NCI-H187 treated with DMSO at 0.1 percent for 48 hours (cell line): Measurements from ENCODE around the gene PITX2.
"Not testable (repeated sequence)": the region's sequence is repeated elsewhere in the genome, so short reads cannot be mapped to it uniquely, and the experiment has no call there.

ENCODE experiments used
- DNase-seq: peaks from one replicate; lab custom pipeline; 2025; lab: John Stamatoyannopoulos, UW

Gene PITX2

GRCh38 chr4:110610940-110611831, 11.7 kb downstream of the PITX2 start:
- DNase-seq: no peak

DNA sequence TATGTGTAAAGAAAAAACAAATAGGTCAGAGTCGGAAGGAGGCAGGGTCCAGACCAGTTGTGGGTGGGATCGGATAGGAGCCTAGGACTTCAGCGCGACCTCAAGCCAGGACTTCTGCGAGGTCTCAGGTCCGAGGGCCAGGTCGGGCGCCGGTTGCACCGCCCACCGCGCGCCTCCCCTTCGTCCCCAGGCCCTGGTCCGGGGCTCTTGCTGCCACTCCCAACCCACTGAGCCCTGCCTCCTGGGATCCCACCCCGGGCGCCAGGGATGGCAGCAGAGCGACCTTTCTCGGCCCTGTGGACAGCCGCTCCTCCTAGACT, 12.3 kb downstream of the PITX2 start:
- DNase-seq: no peak

DNA sequence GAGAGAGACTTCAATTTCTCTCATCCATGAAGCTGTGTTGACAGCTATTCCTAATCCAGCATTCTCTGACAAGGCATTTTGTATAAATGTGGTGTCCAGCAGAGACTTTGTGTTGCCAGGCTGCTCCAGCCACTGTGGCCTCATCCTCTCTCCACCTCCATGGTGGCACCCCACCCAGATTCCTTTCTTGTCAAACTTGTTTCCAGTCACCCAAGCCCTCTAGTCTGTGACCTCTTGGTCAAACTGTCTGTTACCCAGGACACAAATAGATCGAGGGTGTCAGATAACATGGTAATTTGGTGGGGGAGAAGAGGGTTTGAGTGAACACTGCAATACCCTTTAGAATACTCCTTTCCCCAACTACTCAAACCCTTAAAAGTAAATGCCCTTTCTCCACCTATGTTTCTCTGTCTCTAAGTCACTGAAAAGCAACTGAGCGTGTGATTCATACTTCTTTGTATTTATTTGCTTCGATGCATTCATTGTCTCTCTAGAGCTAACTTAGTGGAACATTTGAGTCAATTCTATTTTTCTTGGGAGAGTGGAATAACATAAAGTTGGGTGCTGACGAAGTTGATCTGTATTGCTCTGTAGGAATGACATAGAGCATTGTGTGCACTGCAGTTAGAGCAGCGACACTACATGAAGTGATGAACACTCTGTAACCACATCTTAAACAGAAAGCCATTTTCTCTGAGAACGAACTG, 13.7 kb downstream of the PITX2 start:
- no peak for DNase-seq

GRCh38 chr4:110605077-110605476, 17.8 kb downstream of the PITX2 start:
- no peak for DNase-seq

DNA sequence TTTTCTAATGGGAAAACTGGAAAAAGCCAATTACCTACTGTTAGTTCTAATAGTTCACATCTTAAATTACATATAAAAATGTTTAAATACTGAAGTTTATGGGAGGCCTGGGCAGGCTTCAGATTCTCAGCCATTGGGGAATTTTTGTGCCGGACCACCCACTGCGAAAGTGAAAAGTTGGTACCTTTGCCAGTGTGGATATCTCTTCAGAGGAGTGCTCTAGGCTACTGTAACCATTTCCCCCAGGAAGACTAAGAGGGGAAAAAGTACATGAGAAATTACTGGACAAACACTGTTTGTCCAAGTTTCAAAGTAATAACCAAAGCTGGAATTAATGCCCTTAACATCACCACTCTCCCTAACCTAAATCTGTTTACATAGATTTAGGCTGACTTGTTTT, 20.8 kb downstream of the PITX2 start:
- no peak for DNase-seq

- DNase-seq: no peak
Measured at GRCh38 chr4:110597582-110597981, 25.3 kb downstream of the PITX2 start.

DNA sequence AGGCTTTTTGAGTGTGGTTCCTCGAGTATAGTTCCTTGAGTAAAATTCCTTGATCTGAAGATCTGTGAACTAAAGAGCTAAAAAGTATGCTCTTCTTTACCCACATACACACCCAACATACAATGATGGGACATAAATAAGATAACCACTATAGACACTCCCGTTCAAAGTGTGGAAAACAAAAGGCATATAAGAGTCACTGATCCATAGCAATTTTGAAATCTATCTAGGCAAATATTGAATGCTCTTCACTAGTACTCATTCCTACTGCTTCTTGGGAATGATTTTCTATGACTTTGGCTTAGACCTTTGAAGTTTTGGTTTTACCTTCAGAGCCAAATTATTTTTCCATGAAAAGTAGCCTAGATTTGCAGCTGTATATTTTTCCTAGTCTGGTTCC, 26.4 kb downstream of the PITX2 start:
- no peak for DNase-seq

DNA sequence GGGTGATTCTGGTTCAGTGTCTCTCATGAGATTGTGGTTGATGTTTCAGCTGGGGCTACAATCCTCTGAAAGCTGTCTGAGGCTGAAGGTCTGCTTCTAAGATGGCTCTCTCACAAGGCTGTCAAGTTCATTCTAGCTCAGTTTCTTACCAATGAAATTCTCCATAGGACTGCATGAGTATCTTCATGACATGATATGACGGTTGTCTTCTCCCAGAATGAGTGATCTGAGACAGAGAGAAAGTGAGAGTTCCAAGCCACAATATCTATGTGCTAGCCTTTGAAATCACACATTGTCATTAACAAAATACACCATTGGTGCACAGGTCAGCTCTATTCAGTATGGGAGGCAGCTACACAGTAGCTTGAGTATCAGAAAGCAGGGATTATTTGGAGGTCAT, 27.3 kb downstream of the PITX2 start:
- DNase-seq: no peak

DNA sequence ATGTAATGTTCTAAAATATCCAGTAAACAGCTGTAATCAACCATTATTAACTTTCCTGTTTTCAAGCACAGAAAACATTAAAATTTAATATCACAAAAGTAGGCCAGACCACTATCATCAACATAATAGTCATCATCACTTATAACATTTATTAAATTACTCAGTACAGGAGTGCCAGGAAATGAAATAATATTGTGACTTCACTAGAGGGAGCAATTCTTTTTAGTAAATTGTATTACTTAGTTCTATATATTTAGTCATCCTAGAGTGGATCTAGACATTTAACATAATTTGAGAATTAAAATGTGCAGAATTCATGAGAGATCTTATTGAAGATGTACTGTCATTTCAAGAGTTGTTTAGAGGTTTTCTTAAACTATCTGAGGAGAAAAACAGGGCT, 33.6 kb downstream of the PITX2 start:
- no peak for DNase-seq

GRCh38 chr4:110587666-110588285, 35.1 kb downstream of the PITX2 start:
- no peak for DNase-seq

- DNase-seq: no peak
Measured at GRCh38 chr4:110586131-110586850, 36.6 kb downstream of the PITX2 start.

DNA sequence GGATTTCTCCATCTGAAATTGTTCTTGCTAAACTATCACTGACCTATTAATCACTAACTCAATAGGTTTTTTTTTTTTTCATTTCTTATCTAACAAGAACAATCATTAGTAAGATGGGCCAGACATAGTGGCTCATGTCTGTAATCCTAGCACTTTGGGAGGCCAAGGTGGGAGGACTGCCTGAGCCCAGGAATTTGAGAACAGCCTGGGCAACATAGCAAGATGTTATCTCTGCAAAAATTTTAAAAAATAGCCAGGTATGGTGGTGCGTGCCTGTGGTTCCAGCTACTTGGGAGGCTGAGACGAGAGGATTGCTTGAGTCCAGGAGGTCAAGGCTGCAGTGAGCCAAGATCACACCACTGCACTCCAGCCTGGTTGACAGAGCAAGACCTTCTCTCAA, 46.2 kb downstream of the PITX2 start:
- not testable (repeated sequence) for DNase-seq
